GM18508 (cell line): ENCODE data around the gene MANBA.

Source experiments
- ATAC-seq: cut with Tn5 transposase; IDR thresholded peaks from one replicate; pipeline ENCODE4 v1.9.1; 2021; ENCODE audit warnings: moderate number of reproducible peaks; ENCODE audit not compliant: insufficient read depth, unreplicated experiment

MANBA gene

DNA sequence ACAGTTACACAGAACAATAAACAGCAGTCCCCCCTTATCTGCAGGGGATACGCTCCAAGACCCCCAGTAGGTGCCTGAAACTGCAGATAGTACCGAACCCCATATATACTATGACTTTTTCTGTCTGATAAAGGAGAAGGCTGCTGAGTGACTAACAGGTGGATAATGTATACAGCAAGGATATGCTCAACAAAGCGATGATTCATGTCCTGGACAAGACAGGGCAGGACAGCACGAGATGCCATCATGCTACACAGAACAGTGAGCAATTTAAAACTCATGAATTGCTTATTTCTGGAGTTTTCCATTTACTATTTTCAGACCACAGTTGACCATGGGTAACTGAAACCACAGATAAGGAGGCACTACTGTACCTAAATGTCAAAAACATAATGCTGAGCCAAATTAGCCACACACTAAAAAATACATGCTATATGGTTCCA lies 76.1 kb downstream of the MANBA start:
- peak; percentile 23 for ATAC-seq

DNA sequence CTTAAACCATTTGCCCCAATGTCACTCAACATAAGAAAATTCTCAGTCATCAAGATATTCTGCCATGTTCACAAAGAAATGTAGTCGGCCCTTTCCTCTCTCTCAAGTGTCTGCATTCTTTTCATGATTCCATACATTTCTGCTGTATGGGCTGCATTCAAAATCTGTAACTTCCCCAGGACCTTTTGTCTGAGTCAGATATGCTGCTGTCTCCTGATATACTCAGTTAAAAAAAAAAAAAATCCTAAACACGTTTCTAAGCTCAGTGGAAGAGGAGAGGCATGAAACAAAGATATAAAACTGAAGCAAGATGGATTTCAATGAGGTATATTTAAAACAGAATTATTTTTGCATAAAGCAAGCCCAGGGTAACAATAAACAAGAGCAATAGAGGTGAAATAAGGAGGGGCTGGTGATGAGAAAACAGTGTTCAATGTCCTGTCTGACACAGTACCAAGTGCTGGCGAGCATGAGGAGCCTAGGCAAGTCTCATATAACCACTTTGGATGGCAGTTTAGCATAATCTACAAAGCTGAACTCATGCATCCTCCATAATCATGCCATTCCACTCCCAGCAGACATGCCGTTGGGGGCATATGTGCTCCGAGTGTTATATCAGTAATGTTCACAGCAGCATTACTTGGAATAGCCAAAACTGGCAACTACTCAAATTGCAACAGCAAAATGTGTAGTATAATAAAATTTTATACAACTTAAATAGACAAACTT lies 76.7 kb downstream of the MANBA start:
- no peak for ATAC-seq

DNA sequence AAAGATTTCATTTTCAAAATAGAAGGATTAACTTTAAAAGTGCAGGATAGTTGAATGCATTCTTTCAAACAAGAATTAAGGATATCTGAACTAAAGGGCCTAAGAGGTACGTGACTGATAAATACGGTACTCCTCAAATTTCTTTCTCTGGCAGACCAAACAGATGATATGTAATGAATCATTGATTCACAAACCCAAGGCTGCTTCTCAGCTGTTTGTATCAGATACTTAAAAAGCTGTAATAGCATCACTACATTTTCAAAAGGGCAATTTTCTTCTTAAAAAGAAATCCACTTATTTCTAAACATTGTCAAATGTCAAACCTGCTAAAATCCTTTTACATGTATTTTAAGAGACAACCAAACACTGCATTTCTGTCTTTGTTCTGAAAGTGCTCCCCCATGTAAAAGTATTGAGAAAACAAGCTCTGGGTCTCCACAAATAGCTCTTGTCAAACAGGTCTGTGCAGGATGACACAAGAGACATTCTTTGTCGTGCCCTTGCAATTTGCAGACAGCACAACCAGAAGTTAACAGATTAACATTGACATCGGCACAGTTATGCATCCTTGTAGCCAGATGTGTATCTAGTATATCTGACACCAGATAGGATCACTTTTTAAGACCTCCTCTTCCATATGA lies 82.0 kb downstream of the MANBA start:
- ATAC-seq = no peak

DNA sequence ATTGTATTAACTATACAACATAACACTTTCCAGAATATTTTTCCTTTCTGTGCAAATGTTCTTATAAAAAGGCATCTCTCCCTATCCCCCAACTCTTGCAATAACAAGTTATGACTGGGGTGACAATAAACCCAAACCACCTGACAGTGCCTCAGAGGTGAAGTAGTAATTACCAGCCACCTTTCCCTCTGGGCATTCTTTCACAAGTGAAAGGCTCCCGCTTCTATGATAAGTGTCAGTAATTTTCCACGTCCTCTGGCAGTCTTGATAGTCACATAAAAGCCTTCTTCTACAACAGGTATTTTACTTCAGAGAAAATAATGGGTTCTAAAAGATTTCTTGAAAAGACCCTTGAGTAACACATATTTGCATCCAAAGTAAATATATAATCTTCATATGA lies 82.7 kb downstream of the MANBA start:
- ATAC-seq = no peak

DNA sequence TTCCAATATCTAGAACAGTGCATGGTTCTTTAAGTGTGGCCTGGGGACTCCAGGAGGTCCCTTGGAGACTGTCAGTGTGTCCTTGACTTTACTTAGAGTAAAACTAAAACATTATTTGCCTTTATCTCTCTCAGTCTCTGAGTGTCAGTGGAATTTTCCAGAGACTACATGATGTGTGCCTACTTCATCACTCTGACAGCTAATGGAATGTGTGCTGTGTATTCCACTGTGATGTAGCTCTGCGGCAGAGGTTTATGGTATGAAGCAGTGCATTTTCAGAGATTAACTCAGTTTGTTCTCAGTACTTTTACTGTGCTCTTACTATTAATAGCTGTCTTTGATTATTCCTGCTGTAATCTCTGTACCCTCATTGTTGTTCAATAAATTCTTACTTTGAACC lies 85.6 kb downstream of the MANBA start:
- no peak for ATAC-seq

DNA sequence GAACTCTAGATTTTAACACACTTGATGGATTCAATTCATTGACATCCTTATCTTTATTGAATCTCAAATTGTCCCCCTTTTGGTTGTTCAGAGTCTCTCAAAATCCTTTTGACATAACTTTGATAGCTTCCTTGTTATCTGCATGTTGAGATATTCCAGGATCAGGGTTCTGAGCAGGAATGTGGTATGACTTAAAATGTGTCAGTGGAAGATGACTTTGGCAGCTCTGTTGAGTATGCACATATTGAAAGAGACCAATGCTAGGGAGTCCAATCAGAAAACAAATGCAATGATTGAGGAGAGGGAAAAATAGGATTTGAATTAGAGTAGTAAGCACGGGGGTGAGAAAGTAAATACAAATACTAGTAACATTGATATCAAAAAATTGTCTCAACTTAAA lies 93.8 kb downstream of the MANBA start:
- no peak for ATAC-seq

DNA sequence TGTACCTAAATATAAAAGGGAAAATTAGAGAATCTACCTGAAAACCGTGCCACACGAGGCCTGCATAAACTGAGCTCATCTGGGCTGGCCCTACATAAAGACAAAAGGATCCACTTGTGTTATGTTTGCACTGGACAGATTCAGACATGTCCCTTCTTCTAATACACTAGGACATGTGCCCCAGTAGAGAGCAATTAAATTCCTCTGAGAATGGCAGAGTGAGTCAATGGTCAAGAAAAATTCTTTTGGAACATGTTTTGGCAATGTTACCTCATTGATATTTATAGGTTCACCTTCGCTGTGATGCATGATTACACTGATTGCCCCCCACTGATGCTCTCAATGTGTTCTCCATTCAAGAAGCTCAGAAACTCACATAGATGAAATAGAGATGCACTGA lies 95.2 kb downstream of the MANBA start:
- no peak for ATAC-seq

DNA sequence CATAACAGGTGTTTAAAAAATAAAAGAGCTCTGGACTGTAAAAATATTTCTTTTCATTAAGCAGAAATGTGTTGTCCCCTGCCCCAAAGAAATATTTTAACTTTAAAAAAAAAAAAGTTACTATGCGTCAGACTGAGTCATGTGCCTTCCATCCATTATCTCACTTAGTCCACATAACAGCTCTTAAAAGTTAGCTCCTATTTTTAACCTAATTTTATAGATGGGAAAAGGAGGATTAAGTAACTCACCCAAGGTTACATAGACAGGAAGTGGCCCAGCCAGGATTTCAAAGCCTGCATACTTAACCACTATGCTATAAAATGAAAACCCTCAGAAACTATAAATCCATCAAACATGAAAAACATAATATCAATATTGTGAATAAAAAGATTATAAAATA lies 97.7 kb downstream of the MANBA start:
- ATAC-seq = no peak

DNA sequence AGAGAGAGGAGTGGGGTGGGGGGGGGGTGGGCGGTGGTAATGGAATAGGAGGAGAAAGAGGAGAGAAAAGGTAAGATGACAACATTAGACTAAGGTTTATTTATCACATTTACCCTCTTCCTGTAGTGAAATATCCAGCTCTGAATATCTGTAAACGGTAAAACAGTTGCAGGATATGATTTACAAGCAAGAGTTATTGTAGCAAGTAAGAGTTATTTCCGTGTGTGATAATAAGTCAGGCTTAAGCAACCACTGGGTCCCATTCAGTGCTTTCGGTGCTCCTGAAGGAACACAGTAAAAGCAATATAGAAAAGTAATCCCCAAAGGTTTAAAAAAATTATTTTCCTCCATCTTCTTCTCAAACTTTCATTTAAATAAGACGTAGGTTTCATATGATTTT lies 103.6 kb downstream of the MANBA start:
- no peak for ATAC-seq

DNA sequence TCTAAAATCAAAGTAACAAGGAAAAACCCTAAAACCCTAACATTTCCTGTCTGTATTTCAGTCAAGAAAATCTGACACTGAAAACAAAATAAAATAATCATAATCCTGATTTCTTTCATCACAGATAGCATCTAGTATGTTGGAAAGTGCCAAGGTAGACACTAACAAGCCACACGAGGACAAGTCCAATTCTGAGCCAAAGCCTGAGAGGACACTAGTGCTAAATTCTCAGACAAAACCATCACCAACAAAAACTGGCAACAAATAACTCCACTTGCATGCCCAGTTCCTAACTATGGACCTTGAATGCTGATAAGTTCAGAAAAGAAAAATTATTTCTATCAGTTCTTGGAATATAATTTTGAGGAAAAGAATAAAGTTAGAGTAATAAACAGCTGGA lies 113.7 kb downstream of the MANBA start:
- no peak for ATAC-seq

DNA sequence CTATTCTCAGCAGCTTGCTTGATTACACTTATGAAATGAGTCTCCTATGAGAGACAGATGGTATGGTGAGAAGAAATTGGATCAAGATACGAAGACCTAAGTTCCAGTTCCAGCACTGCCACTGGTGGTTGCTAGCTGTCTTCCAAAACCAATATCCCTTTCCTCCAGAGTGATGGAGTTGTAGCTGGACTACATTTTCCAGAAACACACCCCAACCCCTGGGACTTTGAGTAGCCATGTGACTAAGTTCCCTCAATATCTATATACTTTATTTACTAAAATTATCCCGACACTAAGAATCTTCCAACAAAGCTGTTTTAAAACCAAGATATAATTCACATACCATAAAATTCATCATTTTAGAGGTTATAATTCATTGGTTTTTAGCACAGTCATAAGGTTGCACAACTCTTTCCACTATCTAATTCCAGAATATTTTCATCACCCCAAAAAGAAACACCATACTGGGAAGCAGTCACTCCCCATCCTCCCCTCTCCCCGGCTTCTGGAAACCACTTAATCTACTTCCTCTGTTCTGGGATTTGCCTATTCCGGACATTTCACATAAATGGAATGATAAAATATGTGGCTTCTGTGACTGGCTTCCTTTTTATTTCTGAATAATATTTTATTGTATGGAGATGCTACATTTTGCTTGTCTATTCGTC lies 118.0 kb downstream of the MANBA start:
- no peak for ATAC-seq

DNA sequence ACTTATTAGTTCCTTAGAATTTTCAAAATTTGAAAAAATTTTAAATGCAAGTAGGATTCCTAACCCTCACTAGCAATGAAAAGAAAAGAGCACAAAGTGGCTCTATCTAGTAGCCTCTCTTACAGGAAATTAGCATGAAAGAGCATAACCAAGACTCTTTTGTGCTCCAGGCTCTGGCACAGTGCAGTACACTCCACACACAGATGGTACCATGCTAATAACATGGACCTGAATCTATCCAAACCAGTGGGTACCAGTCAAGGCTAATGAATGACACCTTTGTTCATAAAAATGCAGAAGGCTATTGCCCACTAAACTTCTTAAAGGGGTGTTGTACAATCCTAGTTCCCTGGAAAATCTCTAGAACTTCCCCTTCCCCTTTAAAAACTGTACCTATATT lies 119.0 kb downstream of the MANBA start:
- no peak for ATAC-seq

DNA sequence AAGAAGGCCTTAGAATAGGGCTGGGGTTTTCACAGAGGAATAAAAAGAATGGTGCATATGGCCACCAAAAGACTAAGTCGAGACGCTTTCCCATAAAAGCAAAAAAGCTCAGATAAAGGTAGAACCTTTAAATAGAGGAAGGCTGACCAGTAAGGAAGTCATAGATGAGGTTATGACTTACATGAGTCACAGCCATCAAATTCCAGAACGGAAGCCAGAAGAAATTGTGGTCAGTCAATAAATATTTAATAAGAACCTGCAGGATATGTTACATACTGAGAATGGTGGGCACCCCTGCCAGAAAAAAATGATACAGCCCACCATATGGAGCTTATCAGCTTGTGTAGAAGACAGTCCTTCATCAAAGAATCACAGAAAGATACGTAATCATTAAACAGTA lies 120.1 kb downstream of the MANBA start:
- ATAC-seq = no peak

DNA sequence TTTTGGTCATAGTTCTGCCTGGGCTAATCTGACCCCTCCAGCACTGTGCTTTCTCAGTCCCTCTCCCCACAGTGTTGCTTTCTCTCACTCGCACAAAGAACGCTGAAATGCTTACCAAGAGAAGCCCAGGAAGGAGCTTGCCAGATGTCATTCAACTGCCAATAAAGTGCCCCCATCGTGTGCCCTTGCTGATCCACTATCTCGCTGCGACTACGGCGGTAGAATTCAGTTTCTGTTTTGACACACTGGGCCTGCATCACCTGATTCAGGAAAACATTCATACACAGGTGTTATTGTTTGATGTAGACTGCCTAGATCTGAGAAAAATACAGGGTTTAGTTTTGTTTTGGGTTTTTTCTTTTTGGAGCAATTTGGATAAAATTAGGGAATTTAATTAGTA lies 121.2 kb downstream of the MANBA start:
- ATAC-seq = no peak

DNA sequence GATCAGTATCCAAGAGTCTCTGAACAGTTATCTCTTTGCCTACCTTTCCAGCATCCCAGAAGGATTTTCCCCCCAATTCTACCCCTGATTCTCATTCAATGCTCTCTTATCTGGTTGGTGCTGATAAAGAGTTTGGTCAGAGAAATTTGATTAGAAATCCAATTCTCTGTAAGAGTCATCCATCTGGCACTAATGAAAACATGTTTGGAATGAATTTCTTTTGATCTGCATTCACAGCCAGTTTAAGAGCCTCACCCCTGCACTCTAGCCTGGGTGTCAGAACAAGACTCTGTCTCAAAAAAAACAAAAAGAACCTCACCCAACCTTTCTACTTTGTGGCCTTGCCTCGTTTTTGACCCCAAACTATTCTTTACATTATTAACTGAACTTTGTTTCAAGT lies 122.1 kb downstream of the MANBA start:
- ATAC-seq = no peak

DNA sequence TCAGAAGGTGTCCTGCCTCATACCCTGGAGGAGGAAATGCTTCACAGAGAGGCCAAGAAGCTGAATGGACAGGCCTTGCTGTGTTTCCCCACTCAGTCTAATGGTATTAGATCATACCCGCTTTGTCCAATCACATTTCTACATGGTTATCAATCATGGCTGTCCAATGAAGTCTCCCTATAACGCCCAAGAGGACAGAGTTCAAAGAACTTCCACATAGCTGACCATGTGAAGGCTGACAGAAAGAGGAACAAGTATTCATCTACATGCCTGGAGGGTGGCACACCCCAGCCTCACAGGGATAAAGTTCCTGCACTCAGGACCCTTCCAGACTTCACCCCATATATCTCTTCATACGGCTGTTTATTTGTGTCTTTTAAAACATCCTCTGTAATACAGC lies 123.4 kb downstream of the MANBA start:
- no peak for ATAC-seq

DNA sequence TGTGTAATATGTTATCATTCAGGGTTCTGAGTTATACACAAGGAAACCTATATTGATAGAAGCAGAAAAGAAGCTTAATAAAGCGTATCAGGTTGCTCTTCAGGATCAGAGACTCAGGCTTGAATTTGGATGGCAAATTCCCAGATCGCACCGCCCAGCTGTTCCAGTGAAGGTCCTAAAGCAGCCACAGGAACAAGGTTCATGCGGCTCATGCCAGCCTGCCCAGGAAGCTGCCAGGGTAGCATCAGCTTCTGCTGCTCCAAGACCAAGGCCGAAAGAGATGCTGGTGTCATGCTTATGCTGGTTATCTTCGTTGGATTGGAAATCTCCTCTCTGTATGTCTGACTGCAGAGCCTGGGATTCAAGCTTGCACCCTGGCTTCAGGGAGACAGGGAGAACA lies 127.7 kb downstream of the MANBA start:
- ATAC-seq = no peak

DNA sequence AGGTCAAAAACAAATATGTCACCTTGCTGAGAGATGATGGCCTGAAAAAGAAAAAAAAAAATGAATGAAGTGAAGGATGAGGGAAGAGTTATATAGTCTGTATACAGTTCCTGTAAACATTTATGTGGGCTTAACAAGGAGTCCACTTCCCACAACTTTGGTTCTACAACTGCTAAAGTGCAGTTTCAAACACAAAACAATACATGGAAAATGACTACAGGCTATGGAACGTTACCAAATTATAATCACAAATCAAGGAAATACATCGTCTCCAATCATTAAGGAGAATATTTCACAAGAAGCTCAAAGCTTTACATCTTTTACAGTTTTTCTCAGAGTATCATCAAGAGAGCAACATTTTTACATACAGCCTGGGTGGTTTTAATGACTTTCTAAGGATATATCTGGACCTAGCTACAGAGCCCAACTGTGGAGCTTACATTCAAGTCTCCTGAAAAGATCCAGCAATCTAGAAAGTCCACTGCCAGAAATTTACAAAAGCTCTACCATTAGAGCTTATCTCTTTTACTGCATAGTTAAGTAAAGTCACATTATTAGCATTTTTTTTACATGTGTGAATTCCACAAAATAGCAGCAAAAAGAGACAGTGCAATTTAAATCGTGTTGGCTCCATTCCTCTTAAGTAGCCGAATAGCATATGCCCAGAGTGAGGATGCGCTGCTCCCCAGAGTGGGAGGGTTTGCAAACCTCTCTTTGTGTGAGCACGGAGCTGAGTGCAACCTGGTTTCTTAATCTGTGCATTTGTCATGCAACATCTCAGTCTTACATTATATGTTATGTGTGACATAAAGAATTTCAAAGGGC lies 128.3 kb downstream of the MANBA start:
- no peak for ATAC-seq

DNA sequence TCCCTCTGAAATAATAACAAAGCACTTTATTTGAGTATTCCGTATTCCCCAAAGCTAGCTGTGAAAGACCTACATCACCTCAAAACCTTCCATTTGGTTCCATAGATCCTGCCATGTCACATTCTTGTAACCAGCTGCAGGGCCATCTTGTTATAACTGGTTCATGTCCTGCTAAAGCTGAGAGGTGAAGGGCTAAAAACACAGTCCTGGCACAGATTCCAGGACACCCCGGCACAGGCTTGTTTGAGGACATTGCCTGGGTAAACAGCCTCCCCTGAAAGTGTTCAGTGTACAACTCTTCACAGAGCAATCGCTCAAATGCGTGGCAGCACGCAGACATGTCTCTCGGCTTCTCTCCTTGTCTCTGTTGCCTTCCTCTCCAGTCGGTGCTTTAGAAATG lies 129.2 kb downstream of the MANBA start:
- no peak for ATAC-seq

DNA sequence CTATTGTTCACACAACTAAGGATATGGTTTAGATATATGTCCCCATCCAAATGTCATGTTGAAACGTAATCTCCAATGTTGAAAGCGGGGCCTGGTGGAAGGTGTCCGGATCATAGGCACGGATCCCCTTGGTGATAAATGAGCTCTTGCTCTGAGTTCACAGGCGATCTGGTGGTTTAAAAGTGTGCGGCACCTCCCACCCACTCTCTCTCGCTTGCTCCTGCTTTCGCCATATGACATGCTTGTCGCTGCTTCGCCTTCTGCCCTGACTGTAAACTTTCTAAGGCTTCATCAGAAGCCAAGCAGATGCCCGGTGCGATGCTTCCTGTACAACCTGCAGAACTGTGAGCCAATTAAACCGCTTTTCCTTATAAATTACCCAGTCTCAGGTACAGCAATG lies 131.1 kb downstream of the MANBA start:
- ATAC-seq = no peak
